Measurements from ENCODE around the gene LRSAM1. TPM values are rescaled to one million over a fixed set of nuclear protein-coding genes. Genes with fewer than 3 reads are reported as not detected.
A peak's percentile ranks its signal among the peaks of the same experiment; 100 is the strongest.

The LRSAM1 gene
- total RNA-seq, 1 donor from 2014 or later = 25.9 TPM

- peak; percentile 25 to 48 for ATAC-seq
- Histone ChIP-seq H3K4me1 (peaks cover 44% of the 10 kb centered on the region), H3K36me3 (peaks cover 39% of the 10 kb centered on the region), H3K4me3 (peak overlapping the region; percentile 81), H3K27me3 (ENCODE audit: low read depth) (no peaks in the 10 kb centered on the region), H3K9me3 (no peaks in the 10 kb centered on the region), H3K27ac (peak overlapping the region; percentile 92)
- intact Hi-C loops (cut with DNase I) = no loop called here
- no peak for TF ChIP-seq CTCF (IDR thresholded peaks at IDR 0.05)
- peak; percentile 66 for DNase-seq
Observed at GRCh38 chr9:127451858-127452656, 747 bp downstream of the LRSAM1 start.

- Histone ChIP-seq H3K36me3 (peaks cover 39% of the 10 kb centered on the region), H3K27ac (peak overlapping the region; percentile 92), H3K9me3 (no peaks in the 10 kb centered on the region), H3K4me3 (peak overlapping the region; percentile 81), H3K27me3 (ENCODE audit: low read depth) (no peaks in the 10 kb centered on the region), H3K4me1 (peaks cover 44% of the 10 kb centered on the region)
- intact Hi-C loops (cut with DNase I) = no loop called here
- TF ChIP-seq CTCF (IDR thresholded peaks at IDR 0.05) = no peak
- DNase-seq (peak; percentile 57), ATAC-seq (no peak)
Observed at GRCh38 chr9:127452691-127453090, 1.4 kb downstream of the LRSAM1 start.

- Histone ChIP-seq H3K27me3 (ENCODE audit: low read depth) (no peaks in the 10 kb centered on the region), H3K4me1 (peaks cover 24% of the 10 kb centered on the region), H3K4me3 (no peak overlapping the region), H3K9me3 (no peaks in the 10 kb centered on the region), H3K36me3 (peaks cover 39% of the 10 kb centered on the region), H3K27ac (peak overlapping the region; percentile 13)
- intact Hi-C loops (cut with DNase I) = no loop called here
- DNase-seq (peak; percentile 59), ATAC-seq (no peak)
- TF ChIP-seq CTCF (IDR thresholded peaks at IDR 0.05) = peak; percentile 41
Observed at GRCh38 chr9:127455324-127455992, 4.1 kb downstream of the LRSAM1 start.

GRCh38 chr9:127457191-127457878 is 6.0 kb downstream of the LRSAM1 start:
- Histone ChIP-seq H3K27me3 (ENCODE audit: low read depth) (no peaks in the 10 kb centered on the region), H3K9me3 (no peaks in the 10 kb centered on the region), H3K4me3 (no peak overlapping the region), H3K27ac (no peak overlapping the region), H3K36me3 (peaks cover 57% of the 10 kb centered on the region), H3K4me1 (peaks cover 18% of the 10 kb centered on the region)
- ATAC-seq (no peak), DNase-seq (no peak)
- TF ChIP-seq CTCF (IDR thresholded peaks at IDR 0.05) = no peak
- intact Hi-C loops (cut with DNase I) = no loop called here

- intact Hi-C loops (cut with DNase I) = no loop called here
- TF ChIP-seq CTCF (IDR thresholded peaks at IDR 0.05) = no peak
- Histone ChIP-seq H3K9me3 (no peaks in the 10 kb centered on the region), H3K27ac (no peak overlapping the region), H3K4me1 (peaks cover 10% of the 10 kb centered on the region), H3K27me3 (ENCODE audit: low read depth) (no peaks in the 10 kb centered on the region), H3K36me3 (peaks cover 71% of the 10 kb centered on the region), H3K4me3 (no peak overlapping the region)
- ATAC-seq (peak; percentile 69 to 75), DNase-seq (peak; percentile 77)
Observed at GRCh38 chr9:127458921-127459320, 7.6 kb downstream of the LRSAM1 start.
